ENCODE data around the gene FUT6.

The FUT6 gene

GRCh38 chr19:5838353-5839064 is 993 bp downstream of the FUT6 start:
- Histone ChIP-seq H3K27me3 (replicated peaks; ENCODE audit: insufficient read depth, low read length) (peaks cover 83% of the 10 kb centered on the region), H3K79me2 (ENCODE audit: low read length) (no peaks in the 10 kb centered on the region), H3K9me2 (replicated peaks; ENCODE audit: insufficient read depth, low read length) (no peaks in the 10 kb centered on the region), H4K20me1 (ENCODE audit: insufficient read depth, low read length) (no peaks in the 10 kb centered on the region), H3K4me1 (ENCODE audit: low read length) (no peaks in the 10 kb centered on the region), H2AFZ (ENCODE audit: low read length) (no peak overlapping the region), H3K9ac (ENCODE audit: low read length) (no peak overlapping the region), H3F3A (ENCODE audit: insufficient read depth, low read length) (no peaks in the 10 kb centered on the region), H3K4me3 (ENCODE audit: low read length) (no peak overlapping the region), H3K27ac (ENCODE audit: low read length) (no peak overlapping the region), H3K9me3 (replicated peaks; ENCODE audit: insufficient read depth, low read length) (no peaks in the 10 kb centered on the region), H3K36me3 (replicated peaks; ENCODE audit: insufficient read depth, low read length) (no peaks in the 10 kb centered on the region), H3K4me2 (ENCODE audit: low read depth, low read length) (no peak overlapping the region)
- DNase-seq = no peak
- no peak for TF ChIP-seq EZH2 (optimal IDR thresholded peaks at IDR 0.05; ENCODE audit: low read depth, low read length)
- TF ChIP-seq EZH2phosphoT487 (IDR thresholded peaks at IDR 0.05; ENCODE audit: low read length) = no peak
- TF ChIP-seq CTCF (IDR thresholded peaks at IDR 0.05; ENCODE audit: low read length) = no peak

- Histone ChIP-seq H3K4me1 (ENCODE audit: low read length) (no peaks in the 10 kb centered on the region), H3K9me3 (replicated peaks; ENCODE audit: insufficient read depth, low read length) (no peaks in the 10 kb centered on the region), H3K79me2 (ENCODE audit: low read length) (no peaks in the 10 kb centered on the region), H3F3A (ENCODE audit: insufficient read depth, low read length) (no peaks in the 10 kb centered on the region), H3K9me2 (replicated peaks; ENCODE audit: insufficient read depth, low read length) (no peaks in the 10 kb centered on the region), H4K20me1 (ENCODE audit: insufficient read depth, low read length) (no peaks in the 10 kb centered on the region), H3K4me3 (ENCODE audit: low read length) (no peak overlapping the region), H3K27ac (ENCODE audit: low read length) (no peak overlapping the region), H3K4me2 (ENCODE audit: low read depth, low read length) (no peak overlapping the region), H3K36me3 (replicated peaks; ENCODE audit: insufficient read depth, low read length) (no peaks in the 10 kb centered on the region), H2AFZ (ENCODE audit: low read length) (no peak overlapping the region), H3K27me3 (replicated peaks; ENCODE audit: insufficient read depth, low read length) (peaks cover 82% of the 10 kb centered on the region), H3K9ac (ENCODE audit: low read length) (no peak overlapping the region)
- TF ChIP-seq EZH2phosphoT487 (IDR thresholded peaks at IDR 0.05; ENCODE audit: low read length) (no peak), EZH2 (optimal IDR thresholded peaks at IDR 0.05; ENCODE audit: low read depth, low read length) (no peak), CTCF (IDR thresholded peaks at IDR 0.05; ENCODE audit: low read length) (no peak)
- no peak for DNase-seq
Observed at GRCh38 chr19:5837761-5838352, 1.6 kb downstream of the FUT6 start.

DNA sequence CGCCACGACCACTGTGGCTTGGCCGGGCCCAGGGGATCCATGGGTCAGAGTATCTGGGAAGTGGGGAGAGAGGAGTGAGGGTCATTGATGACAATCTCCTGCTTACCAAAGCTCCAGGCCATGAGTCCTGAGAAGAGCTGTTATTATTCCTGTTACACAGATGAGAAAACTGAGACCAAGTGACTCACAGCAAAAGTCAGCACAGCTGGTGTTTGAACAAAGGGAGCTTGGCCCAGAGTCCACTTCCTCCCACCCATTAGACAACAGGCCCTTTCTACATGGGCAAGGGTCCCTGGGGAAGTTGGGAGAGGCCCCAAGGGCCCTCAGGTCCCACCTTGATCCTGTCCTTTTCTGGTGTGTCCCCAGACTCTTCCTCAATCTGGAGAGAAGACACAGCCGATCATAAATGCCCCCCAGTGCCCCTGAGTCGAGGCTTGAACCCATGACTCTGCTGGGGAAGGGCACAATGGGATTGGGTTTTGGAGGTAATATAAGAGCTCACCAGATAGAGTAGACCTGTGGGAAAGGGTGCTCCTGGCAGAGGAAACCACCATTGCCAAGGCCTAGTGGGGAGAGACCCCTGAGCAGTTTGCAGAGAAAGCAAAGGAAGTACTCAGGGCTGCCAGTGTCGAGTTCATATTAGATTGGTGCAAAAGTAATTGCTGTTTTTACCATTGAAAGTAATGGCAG is 6.8 kb downstream of the FUT6 start:
- TF ChIP-seq EZH2 (optimal IDR thresholded peaks at IDR 0.05; ENCODE audit: low read depth, low read length) (no peak), CTCF (IDR thresholded peaks at IDR 0.05; ENCODE audit: low read length) (no peak), EZH2phosphoT487 (IDR thresholded peaks at IDR 0.05; ENCODE audit: low read length) (no peak)
- DNase-seq = no peak

More for the DNA sequence above, 6.8 kb downstream of the FUT6 start:
- Histone ChIP-seq H3K79me2 (ENCODE audit: low read length) (no peaks in the 10 kb centered on the region), H3K9me2 (replicated peaks; ENCODE audit: insufficient read depth, low read length) (no peaks in the 10 kb centered on the region), H3K4me3 (ENCODE audit: low read length) (no peak overlapping the region), H3K4me2 (ENCODE audit: low read depth, low read length) (no peak overlapping the region), H3K9ac (ENCODE audit: low read length) (no peak overlapping the region), H3K27me3 (replicated peaks; ENCODE audit: insufficient read depth, low read length) (peaks cover 78% of the 10 kb centered on the region), H3K36me3 (replicated peaks; ENCODE audit: insufficient read depth, low read length) (no peaks in the 10 kb centered on the region), H3K9me3 (replicated peaks; ENCODE audit: insufficient read depth, low read length) (no peaks in the 10 kb centered on the region), H3K4me1 (ENCODE audit: low read length) (no peaks in the 10 kb centered on the region), H2AFZ (ENCODE audit: low read length) (no peak overlapping the region), H4K20me1 (ENCODE audit: insufficient read depth, low read length) (no peaks in the 10 kb centered on the region), H3K27ac (ENCODE audit: low read length) (no peak overlapping the region), H3F3A (ENCODE audit: insufficient read depth, low read length) (no peaks in the 10 kb centered on the region)

Data from MM.1S (cell line).